PFSK-1 (cell line): ENCODE results near the gene CFAP73.

Experiments used
- FOXP2 ChIP-seq: optimal IDR thresholded peaks from 2 replicates; pipeline ENCODE3; 2011; ENCODE audit warnings: borderline replicate concordance, control low read depth, inconsistent platforms; ENCODE audit not compliant: insufficient read depth; ENCODE audit errors: extremely low read length, extremely low read depth
- POLR2AphosphoS5 ChIP-seq: IDR thresholded peaks from 2 replicates; pipeline ENCODE4 v1.6.1; 2012; ENCODE audit warnings: low read depth, mild to moderate bottlenecking, control low read depth, low read length, moderate library complexity
- REST ChIP-seq, 2 experiments: IDR thresholded peaks; 2 replicates each; pipeline versions ENCODE4 v1.6.1 to v1.8.0; 2011 to 2012; ENCODE audit warnings: low read depth in 2 of 2, low read length in 2 of 2, control low read depth in 1 of 2, inconsistent platforms in 1 of 2, mild to moderate bottlenecking in 1 of 2, moderate library complexity in 1 of 2; ENCODE audit not compliant: insufficient read depth in 1 of 2
- SIN3A ChIP-seq: IDR thresholded peaks from 2 replicates; pipeline ENCODE4 v1.6.1; 2012; ENCODE audit warnings: mild to moderate bottlenecking, low read length, moderate library complexity, borderline replicate concordance; ENCODE audit not compliant: insufficient read depth
- TAF1 ChIP-seq: IDR thresholded peaks from 2 replicates; pipeline ENCODE4 v1.6.1; 2012; ENCODE audit warnings: low read length, control low read depth, borderline replicate concordance; ENCODE audit not compliant: insufficient read depth

The CFAP73 gene

GRCh38 chr12:113196990-113197389 is 47.5 kb downstream of the CFAP73 start:
- TF ChIP-seq FOXP2: no peak
- TF ChIP-seq SIN3A: no peak
- TF ChIP-seq TAF1: no peak
- TF ChIP-seq REST (IDR thresholded peaks at IDR 0.05; ENCODE audit: insufficient read depth in 1 of 2, low read depth in 2 of 2, low read length in 2 of 2): no peak
- no peak for TF ChIP-seq POLR2AphosphoS5

- TF ChIP-seq FOXP2 (no peak), SIN3A (no peak), TAF1 (no peak), POLR2AphosphoS5 (no peak), REST (IDR thresholded peaks at IDR 0.05; ENCODE audit: insufficient read depth in 1 of 2, low read depth in 2 of 2, low read length in 2 of 2) (no peak)
Observed at GRCh38 chr12:113197518-113198077, 48.1 kb downstream of the CFAP73 start.

GRCh38 chr12:113198296-113198695 is 48.8 kb downstream of the CFAP73 start:
- TF ChIP-seq TAF1: no peak
- TF ChIP-seq REST (IDR thresholded peaks at IDR 0.05; ENCODE audit: insufficient read depth in 1 of 2, low read depth in 2 of 2, low read length in 2 of 2): no peak
- no peak for TF ChIP-seq SIN3A
- no peak for TF ChIP-seq FOXP2
- no peak for TF ChIP-seq POLR2AphosphoS5

GRCh38 chr12:113200021-113200797 is 50.7 kb downstream of the CFAP73 start:
- TF ChIP-seq TAF1 (no peak), POLR2AphosphoS5 (no peak), FOXP2 (no peak), REST (IDR thresholded peaks at IDR 0.05; ENCODE audit: insufficient read depth in 1 of 2, low read depth in 2 of 2, low read length in 2 of 2) (no peak), SIN3A (no peak)
